Measurements from ENCODE around the gene RRP1B.
"Not testable (repeated sequence)": the region's sequence is repeated elsewhere in the genome, so short reads cannot be mapped to it uniquely, and the experiment has no call there.

The RRP1B gene

GRCh38 chr21:43702785-43703034, 43.4 kb downstream of the RRP1B start:
- DNase-seq: no peak

- peak; percentile 34 for DNase-seq
These were observed 43.9 kb downstream of the RRP1B start for GRCh38 chr21:43703035-43703880.

- DNase-seq: no peak
These were observed 48.1 kb downstream of the RRP1B start for GRCh38 chr21:43707462-43707861.

- DNase-seq: no peak
These were observed 49.5 kb downstream of the RRP1B start for GRCh38 chr21:43708745-43709381.

GRCh38 chr21:43712268-43712942, 53.0 kb downstream of the RRP1B start:
- no peak for DNase-seq

- DNase-seq: not testable (repeated sequence)
These were observed 53.8 kb downstream of the RRP1B start for GRCh38 chr21:43713123-43713522.

- no peak for DNase-seq
These were observed 57.2 kb downstream of the RRP1B start for GRCh38 chr21:43716376-43717165.

GRCh38 chr21:43717166-43717853, 58.0 kb downstream of the RRP1B start:
- DNase-seq: no peak

DNA sequence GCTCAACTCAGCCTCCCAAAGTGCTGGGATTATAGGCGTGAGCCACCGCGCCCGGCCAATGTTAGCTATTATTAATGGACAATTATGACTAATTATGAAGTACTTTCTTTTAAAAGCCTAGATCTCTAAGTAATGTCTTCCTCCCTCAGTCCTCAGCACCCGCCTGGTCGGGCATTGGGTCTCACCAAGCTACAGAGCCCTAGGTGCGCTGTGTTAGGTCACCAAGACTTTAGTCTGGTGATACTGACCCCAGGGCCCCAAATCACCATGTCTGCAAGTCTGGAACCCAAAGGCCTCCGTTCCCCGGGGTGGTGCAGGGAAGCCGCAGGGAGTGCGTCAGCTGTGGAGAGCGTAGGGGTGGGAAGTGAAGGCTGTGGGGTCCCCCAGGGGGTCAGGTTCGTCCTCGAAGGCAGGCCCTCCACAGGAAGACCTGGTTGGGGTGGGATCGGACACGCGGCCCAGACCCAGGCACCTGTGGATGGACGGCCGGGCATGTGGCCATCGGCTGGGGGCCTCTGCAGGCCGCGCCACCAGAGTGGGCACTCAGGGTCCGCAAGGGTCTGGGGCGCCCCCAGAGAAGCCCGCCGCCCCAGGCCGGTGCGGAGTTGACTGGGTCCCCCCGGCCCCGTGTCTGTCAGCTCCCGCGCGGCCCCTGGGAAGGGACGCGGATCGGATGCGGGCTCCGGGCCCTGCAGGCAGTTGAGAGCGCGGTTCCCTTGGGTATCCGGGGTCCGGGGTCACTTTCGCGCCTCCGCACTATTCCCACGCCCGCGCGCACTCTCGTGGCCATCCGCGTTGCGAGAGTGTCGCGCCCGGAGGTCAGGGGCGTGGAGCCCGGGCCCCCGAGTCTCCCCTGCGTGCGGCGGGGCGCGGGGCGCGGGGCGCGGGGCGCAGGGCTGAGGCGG, 58.9 kb downstream of the RRP1B start:
- DNase-seq: no peak

DNA sequence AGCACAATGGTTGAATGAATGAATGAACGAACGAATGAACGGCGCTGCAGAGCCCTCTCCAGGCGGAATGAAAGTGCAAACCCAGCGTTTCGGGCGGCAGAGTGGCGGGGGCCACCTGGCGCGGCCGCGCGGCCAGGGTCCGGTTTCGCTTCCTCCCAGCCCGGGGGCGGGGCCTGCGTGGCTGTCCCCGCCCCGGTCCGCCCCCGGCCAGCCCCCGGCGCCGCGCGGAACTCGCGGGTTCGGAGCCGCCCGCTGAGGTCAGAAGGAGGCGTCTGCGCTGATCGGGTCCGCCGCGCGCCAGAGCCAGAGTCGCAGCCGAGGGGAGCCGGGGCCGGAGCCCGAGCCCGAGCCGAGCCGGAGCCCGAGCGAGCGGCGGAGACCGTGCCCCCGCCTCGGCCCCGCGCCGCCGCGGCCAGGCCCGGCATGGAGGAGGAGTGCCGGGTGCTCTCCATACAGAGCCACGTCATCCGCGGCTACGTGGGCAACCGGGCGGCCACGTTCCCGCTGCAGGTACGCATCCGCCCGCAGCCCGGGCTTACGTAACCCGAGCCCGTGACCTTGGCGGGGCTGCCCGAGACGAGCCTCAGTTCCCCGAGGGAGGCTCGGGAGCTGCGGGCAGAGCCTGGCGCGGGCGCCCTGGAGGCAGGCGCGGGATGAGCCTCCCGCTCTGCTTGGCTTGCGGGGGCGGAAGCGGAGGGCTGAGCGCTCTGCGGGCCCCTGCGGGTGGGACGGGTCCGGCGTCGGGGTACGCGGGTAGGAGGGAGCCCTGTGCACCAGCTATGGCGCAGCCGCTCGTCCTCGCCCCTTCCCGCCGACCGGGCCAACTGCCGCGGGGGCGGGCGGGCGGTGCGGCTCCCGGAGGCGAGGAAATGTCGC, 59.8 kb downstream of the RRP1B start, which contains the start of gene PDXK:
PDXK (plus strand) TSS at position 258 of the 876 bp plus-strand sequence; CDS start at position 424, 166 bp downstream.
- DNase-seq: no peak

DNA sequence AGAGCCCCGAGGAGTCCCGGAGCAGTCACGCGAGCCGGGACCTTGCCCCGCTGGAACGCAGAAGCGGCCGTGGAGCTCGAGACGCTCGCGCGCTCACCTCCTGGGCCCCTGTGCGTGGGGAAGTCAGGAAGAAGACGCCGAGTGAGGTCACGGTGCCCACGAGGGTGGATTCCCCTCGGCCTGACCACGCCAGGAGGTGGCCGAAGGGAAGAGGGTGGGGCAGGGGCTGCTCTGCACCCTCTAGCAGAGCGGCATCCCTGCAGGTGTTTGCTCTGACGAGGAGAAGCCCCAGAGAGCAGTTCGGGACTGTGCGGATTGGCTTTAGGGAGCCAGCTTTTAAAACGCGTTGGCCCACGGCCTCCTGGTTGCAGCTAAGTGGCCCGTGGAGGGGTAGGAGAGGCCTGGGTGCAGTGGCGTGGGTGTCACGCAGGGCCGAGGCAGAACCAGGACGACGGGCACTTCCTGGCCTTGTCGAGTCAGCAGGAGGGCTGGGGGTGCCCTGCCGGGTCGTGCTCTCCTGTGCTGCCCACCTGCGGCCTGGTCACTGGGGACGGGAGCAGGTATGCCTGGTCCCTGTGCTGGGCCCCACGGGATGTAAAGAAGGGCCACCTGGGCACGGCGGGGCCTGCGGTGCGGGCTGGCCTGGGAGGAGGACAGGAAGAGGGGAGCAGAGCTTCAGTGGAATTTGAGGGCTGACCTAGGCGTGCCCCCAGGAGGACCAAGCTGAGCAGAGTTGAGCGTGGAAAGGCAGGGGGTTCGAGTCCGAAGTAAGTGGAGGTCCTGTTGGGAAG, 60.6 kb downstream of the RRP1B start:
- DNase-seq: no peak

DNA sequence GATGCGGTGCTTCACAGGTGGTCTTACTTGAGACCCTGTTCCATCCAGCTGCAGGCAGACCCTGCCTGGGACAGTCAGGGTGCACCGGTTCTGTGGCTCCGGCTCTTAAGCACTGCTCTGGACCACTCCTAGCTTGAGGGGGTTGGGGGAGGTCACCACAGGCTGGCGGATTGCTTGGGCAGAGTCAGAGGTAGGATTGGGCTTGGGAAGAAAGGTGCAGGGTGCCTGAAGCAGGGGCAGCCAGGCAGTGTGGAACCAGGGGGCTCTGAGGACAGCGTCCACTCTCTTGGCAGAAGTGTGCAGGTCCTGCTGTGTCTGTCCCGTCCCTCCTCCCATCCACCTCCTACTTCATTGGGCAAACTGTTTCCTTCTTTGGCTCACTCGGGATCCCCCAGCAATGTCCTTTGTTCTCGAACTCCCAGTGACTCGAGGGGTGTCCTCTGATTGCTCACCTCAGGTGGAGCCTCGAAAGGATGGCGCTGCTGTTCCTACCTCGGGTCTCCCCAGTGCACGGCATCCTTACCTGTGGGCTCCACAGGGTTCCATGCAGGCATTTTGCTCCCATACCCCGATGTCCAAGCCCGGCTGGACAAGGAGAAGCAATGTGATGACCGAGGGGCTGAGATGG, 61.3 kb downstream of the RRP1B start:
- no peak for DNase-seq

DNA sequence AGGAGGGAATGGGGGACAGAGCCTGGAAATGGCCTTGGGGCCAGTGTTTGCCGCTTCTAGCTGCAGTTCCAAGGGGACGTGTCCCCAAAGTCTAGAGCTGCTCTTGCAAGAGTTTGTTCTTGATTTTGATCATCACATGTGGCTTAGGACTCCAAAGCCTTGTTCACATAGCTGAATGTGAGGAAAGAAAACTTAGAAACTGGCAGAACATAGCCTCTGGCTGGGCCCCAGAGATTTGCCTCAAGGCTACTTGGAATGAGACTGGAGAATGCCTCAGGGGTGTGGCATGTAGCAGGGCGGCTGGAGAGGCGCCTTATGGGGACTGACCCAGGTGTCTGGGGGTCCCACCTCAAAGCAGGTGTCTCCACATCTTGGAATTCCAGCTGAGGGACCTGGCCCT, 61.8 kb downstream of the RRP1B start:
- DNase-seq: no peak

- no peak for DNase-seq
These were observed 62.6 kb downstream of the RRP1B start for GRCh38 chr21:43721939-43722338.

DNA sequence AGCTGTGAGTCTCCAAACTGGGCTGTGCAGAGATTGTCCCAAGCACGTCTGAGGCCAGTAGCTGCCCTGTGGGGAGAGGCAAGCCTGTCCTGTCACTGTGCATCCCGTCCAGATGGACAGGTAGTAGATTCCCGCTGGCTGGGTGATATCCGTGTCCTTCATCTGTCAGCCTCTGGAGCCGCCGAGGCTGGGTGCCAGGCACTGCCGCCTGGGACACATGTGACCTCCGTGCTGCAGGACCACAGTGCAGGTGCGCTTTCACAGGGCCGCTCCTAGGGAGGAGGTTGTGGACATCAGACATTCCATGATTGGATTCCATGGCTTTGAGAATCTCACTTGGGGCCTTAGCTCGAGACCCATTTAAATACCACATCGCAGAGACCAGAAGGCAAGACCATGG, 64.3 kb downstream of the RRP1B start:
- DNase-seq: no peak

DNA sequence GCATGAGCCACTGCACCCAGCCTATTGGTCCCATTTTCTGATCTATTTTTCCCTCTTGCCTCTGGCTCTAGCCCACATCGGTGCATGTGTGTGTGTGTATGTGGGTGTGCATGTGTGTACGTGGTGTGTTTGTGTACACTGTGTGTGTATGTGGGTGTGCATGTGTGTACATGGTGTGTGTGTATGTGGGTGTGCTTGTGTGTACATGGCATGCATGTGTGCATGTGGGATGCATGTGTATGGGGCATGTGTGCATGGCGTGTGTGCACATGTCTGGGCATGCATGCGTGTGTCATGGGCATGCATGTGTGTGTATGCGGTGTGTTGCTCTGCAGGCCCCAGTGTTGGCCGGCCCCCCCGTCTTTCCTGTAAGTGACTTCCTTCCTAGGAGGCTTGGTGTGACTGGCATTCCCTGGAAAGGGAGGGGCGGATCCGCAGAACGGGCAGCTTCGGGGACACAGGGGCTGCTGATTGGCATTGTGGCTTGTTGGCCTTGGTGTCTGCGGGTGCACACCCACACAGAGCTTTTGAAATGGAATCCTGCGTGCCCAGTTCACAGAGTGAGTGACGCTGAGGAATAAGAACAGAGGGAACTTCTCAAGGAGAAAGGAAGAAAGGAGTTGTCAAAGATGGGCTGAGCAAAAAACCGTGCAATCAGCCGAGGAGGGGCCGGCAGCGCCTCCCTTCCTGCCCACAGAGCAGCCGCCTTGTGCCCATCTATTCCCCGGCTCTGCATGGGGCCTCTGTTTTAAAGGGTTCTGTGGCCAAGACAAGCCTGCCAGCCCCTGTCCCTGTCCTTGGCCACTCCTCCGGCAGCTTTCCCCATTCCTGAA, 67.5 kb downstream of the RRP1B start:
- no peak for DNase-seq

GRCh38 chr21:43727519-43728153, 68.3 kb downstream of the RRP1B start:
- DNase-seq: no peak

DNA sequence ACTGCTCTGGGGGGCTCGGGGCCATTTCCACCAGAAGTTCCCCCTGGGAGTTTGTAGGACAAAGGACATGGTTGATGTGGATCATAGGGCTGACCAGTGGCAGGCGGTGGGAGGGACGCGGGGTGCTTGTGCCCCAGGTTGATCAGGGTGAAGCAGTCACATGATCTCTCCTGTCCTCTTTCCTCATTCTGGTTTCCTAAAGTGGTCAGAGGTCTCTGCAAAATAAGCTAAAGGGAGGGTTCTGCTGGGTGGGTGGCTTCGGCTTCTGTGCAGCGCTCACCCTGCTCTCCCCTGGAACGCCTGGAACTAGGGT, 68.8 kb downstream of the RRP1B start:
- no peak for DNase-seq

Data from NCI-H1417 treated with DMSO at 0.1 percent for 48 hours (cell line).